Stimulated activated CD4-positive, alpha-beta T cell treated with anti-CD3 and anti-CD28 coated beads, Interleukin-12 subunit alpha, Interleukin-12 subunit beta, amount 100 ng/mL, for 48 hours (primary cell): Measurements from ENCODE around the gene NFIA.

Source experiments
- DNase-seq, 3 donors: peaks; one replicate each; pipeline ENCODE4 v3.0.0-alpha.2; 2020; ENCODE audit warnings: low read depth in 2 of 3, low spot score in 1 of 3

NFIA gene

GRCh38 chr1:61083013-61083806 lies 849 bp downstream of the NFIA start:
- peak in 1 of 3 donors; percentile 14 for DNase-seq

DNA sequence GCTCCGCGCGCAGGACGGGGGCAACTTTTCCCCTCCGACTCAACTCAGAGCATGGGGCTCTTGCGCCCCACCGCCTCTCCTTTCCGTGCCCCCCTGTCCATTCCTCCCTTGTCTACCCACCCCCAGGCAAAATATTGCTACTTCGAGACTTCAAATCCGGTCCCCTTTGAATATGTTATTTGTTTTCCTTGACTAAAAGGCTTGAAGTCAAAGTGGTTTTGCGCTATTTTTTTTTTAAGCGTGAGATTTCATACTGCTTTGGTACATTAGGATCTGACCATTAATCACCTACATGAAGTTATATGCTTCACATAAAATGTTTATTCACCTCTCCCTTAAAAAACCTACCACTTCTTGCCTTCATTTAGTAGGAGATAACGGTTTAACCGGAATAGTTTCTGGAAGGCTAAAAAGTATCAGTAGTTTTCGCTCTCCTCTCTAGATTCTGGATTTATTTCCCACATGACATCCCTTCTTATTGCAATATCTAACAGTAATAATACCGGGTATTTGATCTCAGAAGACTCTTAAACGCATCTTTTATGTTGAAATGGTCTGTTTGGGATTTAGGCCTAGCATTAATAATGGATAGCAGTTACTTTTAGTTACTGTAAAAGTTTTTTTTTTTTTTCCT lies 1.6 kb downstream of the NFIA start:
- no peak for DNase-seq

GRCh38 chr1:61084491-61085031 lies 2.2 kb downstream of the NFIA start:
- no peak for DNase-seq

GRCh38 chr1:61085206-61085982 lies 3.0 kb downstream of the NFIA start:
- DNase-seq, result no peak

DNA sequence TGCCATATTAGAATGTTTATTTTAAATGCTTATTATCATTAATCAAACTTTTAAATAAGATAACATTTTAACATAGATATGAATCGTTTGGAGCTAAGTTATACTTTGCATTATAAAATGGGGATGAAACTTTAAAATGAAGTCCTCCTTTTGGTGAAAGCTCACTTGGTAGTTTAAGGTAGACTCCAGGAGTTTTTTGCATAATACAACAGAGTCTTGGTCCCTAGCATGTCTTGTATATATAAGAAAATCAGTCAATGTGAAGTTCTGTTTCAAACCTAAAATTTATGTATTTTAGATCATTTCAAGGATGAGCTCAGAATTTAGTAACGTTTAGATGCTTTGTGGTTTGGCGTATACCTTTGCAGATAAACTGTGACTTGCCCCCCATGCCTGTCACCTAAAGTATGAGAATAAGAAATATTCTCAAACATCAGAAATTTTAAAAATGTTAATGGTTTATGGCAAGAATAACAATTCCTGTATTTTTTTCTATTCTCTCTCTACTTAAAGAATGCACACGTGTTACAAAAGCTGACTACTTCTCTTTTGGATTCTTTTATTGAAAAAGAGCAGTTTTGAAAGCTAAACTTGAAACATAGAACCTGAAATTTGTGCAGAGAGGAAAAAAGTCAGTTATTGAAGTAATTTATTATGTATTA lies 3.8 kb downstream of the NFIA start:
- DNase-seq, result no peak

GRCh38 chr1:61087571-61087970 lies 5.2 kb downstream of the NFIA start:
- DNase-seq, result no peak

DNA sequence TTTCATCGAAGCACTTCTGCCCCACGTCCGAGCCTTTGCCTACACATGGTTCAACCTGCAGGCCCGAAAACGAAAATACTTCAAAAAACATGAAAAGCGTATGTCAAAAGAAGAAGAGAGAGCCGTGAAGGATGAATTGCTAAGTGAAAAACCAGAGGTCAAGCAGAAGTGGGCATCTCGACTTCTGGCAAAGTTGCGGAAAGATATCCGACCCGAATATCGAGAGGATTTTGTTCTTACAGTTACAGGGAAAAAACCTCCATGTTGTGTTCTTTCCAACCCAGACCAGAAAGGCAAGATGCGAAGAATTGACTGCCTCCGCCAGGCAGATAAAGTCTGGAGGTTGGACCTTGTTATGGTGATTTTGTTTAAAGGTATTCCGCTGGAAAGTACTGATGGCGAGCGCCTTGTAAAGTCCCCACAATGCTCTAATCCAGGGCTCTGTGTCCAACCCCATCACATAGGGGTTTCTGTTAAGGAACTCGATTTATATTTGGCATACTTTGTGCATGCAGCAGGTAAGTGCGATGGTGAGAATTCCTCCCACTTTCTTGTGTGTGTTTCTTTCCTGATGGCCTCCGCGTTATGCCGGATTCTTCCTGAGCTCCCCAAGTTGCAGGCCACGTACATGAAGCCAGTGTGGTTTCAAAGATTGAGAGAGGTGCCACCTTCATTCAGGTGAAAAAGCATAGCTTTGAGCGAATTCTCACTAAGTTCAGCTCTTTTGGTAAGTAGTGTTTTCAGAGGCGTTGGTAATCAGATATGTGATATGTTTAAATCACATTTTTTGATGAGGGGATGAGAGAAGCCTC lies 6.0 kb downstream of the NFIA start:
- no peak for DNase-seq

GRCh38 chr1:61089338-61089737 lies 7.0 kb downstream of the NFIA start:
- no peak for DNase-seq

DNA sequence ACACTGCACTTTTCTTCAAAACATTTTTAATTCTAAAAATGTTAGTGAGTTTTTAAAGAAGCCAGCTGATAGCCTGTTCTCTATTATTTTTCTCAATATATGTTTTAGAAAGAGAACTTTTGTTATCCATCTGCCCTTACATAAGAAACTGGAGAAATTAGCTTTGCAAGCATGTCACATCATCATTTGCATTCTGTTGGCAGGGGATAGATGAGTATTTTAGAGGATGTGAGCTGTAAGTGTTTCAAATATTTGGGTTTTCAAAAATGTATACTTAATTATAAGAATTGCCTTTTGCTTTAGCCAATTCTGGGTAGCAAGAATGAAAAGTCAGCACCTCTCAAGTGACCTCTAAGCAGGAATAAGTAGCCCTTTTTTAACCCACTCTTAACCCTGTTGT lies 7.4 kb downstream of the NFIA start:
- no peak for DNase-seq

DNA sequence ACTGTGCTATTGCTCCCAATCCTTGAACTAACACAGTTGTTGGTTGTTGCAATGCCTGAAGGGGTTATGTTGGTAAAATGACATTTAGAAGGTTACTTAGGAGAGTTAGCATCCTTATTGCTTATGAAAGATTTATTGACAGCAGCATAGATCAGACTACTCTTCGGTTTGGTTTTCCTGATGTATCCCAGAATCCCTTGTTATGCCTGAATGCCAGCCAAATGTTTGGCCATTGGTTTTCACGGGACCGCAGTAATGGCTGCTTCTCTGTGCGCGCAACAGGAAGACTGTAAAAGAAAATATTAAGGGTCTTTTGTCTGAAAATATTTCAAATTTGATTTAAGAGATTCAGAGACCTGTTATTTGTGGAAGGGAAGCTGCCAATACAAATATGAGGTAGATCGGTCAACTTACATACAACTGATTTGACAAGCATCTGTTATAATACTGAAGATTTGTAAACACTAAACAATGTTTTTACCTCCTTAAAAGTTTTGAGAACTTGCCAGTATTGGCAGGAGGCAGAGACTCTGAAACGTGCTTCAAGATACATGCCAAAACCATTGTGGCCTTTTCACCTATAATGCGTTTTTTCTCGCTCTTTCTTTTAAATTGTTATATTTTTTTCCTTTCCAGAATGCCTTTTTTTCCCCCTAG lies 8.3 kb downstream of the NFIA start:
- DNase-seq, result no peak

- no peak for DNase-seq
Measured at GRCh38 chr1:61091455-61091854, 9.1 kb downstream of the NFIA start.

GRCh38 chr1:61092642-61093041 lies 10.3 kb downstream of the NFIA start:
- no peak for DNase-seq

GRCh38 chr1:61093525-61094137 lies 11.3 kb downstream of the NFIA start:
- DNase-seq, result no peak

DNA sequence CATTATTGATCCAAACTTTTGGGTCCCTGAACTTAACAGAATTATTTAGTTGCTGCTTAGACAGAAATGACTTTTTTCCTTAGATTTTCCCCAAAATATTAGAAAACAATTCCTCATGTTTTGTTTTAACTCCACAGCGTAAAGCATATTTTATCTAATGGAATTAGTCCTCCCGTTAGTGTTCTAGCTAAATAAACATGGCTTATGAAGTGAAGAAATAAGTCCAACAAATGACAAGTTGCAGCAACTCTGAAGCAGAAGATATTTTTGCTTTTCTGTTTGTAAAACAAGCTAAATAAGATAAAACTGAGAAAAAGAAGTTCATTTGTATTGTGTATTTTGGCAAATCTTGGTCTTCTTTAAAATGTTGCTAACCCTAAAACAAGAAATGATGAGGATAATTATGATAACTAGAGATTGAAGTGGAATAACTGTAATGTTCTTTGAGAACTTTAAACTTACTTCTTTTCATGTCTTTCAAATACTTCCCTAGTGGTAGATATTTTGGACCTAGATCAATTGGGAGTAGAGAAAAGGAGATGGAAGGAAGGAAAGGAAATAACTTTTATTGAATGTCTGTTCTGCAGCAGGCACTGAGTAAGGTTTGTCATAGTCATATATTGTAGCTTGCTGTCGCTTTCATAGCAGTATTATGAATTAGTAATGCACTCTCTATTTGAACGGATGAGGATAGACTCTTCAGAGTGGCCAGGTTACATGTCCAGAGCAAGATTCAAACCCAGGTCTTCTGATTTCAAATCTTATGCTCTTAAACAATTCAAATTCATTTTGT lies 12.5 kb downstream of the NFIA start:
- DNase-seq, result no peak

GRCh38 chr1:61095470-61095812 lies 13.1 kb downstream of the NFIA start:
- no peak for DNase-seq

DNA sequence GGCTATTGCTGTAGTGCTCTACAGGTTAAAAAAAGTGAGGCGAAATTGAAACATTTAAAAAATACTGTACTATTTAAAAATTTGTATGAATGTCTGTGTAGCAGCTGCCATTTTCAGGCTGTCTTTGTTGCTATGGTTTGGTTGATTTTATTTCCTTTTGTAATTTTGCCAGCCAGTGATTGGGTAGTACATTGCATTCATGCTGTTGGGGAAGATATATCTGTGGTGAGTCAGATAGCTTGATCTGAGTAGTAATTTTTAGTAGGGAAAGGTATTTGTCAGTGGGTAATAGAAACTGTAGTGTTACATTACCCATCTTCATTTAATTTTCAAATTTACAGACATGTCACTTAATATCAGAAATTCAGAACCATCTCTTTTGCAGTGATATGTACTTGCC lies 15.0 kb downstream of the NFIA start:
- DNase-seq, result no peak

DNA sequence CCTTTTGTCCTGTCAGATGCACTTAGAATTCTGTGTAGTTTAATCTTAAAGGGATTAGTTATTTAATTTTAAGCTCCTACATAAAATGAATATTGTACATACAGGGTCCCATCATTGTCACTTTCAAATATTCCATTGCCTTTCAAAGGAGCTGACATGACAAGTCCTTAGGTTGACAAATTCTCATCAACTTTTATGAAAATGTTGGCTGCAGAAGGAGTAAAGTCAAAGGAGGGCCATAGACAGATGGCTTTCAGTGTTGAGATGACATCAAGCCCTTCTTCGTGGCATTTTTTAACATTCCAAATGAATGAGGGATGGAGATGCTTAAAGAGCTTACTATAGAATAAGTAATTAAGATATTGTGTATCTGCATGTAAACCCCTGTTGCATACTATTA lies 15.4 kb downstream of the NFIA start:
- no peak for DNase-seq

DNA sequence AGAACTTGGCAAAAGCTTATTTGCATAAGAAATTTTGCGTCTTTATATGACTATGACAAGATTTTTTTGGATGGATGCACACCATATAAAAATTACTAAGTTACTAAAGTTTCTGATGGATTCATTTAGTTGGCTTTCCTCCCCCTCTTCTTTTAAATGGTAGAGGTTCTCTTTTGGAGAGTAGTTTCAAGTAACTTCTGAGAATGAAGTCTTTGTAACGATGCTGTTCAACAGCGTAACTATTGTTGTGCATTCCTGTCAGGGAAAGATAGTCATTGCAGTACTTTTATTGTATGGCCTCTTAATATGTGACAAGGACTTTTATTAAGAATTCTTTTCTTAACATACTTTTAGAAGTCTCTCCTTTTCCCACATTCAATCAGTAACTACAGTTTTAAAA lies 16.0 kb downstream of the NFIA start:
- DNase-seq, result no peak

DNA sequence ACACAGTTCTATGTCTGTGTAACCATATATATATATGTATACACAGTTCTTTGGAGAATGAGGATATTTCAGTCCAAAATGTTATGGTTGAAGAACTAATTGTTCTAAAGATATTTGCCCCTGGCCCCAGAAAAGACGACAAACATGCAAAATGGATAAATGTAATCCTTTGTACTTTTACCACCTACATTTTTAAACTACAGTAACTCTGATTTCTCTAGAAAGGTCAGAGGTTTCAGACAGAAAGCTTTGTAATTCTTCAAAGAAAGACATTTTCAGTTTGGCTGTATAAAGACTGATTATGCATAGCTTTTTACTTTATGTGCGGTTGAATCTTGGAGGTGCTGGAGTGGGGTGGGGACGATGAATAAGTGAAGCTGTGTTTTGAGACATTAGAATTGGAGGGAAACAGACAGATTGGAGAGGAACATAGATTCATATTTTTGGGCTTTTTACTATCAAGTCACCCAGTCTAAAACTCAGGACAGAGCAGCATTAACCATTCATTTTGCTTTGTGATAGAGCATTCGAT lies 16.6 kb downstream of the NFIA start:
- no peak for DNase-seq
